ENCODE data around the gene ASPN. TPM values are rescaled to one million over a fixed set of nuclear protein-coding genes. Genes with fewer than 3 reads are reported as not detected.

ASPN gene
- total RNA-seq, 4 donors from 2014 or later = 1.5 to 102 (median 3.9) TPM

DNA sequence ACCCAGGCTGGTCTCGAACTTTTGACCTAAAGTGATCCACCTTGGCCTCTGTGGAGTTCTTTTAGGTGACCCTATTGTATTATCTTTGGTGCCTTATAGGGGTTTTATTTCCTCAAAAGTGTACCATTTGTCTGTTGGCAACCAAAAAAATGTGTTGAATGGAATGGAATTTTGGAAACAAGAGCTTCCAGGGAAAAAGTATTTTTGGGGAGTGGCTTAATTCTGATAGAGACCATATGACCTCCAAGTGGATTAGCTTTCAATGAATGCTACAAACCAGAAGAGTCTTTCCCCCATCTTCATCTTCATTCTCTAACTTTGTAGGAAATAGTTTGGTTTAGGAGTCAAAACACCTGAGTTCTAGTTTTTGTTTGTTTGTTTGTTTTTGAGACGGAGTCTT lies 74.5 kb downstream of the ASPN start:
- Histone ChIP-seq H3K4me3 (no peak overlapping the region), H3K36me3 (no peaks in the 10 kb centered on the region), H3K27me3 (no peaks in the 10 kb centered on the region), H3K9me3 (no peaks in the 10 kb centered on the region), H3K4me1 (peaks cover 4 to 34% (median 18%) of the 10 kb centered on the region in 4 donors), H3K27ac (no peak overlapping the region)
- WGBS, 2 donors (ENCODE audit: low coverage in 1 of 2) = 97 to 100% methylated on average over 2 of the region's 2 CpGs
- DNase-seq = no peak
- no peak for TF ChIP-seq POLR2A (IDR thresholded peaks at IDR 0.05)
- TF ChIP-seq, protein P1, sequence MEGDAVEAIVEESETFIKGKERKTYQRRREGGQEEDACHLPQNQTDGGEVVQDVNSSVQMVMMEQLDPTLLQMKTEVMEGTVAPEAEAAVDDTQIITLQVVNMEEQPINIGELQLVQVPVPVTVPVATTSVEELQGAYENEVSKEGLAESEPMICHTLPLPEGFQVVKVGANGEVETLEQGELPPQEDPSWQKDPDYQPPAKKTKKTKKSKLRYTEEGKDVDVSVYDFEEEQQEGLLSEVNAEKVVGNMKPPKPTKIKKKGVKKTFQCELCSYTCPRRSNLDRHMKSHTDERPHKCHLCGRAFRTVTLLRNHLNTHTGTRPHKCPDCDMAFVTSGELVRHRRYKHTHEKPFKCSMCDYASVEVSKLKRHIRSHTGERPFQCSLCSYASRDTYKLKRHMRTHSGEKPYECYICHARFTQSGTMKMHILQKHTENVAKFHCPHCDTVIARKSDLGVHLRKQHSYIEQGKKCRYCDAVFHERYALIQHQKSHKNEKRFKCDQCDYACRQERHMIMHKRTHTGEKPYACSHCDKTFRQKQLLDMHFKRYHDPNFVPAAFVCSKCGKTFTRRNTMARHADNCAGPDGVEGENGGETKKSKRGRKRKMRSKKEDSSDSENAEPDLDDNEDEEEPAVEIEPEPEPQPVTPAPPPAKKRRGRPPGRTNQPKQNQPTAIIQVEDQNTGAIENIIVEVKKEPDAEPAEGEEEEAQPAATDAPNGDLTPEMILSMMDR (IDR thresholded peaks at IDR 0.05) = no peak
- no peak for TF ChIP-seq EP300 (IDR thresholded peaks at IDR 0.05; ENCODE audit: low read depth)
- TF ChIP-seq POLR2AphosphoS5 (IDR thresholded peaks at IDR 0.05) = no peak
- intact Hi-C loops (cut with DNase I; ENCODE audit: low total_unique reads) (no loop called here), in situ Hi-C loops (cut with MboI; ENCODE audit: low pct_ligation_motif_present in 1 of 4, low pct_unique_long_range_greater_than_20kb in 1 of 4, low sequenced_read_pairs in 3 of 4) (no loop called here)

DNA sequence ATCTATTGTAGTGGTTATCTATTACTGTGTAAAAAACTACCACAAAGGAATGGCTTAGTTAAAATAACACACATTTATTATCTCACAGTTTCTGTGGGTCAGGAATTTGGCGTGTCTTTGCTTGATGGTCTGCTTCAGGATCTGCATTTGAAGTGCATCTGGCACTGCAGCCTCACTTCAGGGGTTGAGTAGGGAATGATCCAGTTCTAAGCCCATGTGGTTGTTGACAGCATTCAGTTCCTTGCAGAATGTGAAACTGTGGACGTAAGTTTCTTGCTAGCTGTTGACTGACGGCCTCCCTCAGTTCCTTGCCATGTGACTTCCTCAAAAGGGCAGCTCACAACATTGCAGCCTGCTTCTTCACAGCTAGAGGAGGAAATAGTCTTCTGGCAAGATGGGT lies 75.8 kb downstream of the ASPN start:
- no peaks in the 10 kb centered on the region for H3K27me3 ChIP-seq
- H3K36me3 ChIP-seq = no peaks in the 10 kb centered on the region
- peak overlapping the region; percentile 7 to 64 (median 50) for H3K27ac ChIP-seq
- peaks cover 4 to 34% (median 18%) of the 10 kb centered on the region in 4 donors for H3K4me1 ChIP-seq
- H3K9me3 ChIP-seq = no peaks in the 10 kb centered on the region
- WGBS, 2 donors (ENCODE audit: low coverage in 1 of 2) = 0 to 37% methylated on average over 1 to 3 of the region's 3 CpGs
- TF ChIP-seq, protein P1 (IDR thresholded peaks at IDR 0.05) = no peak
- TF ChIP-seq POLR2AphosphoS5 (IDR thresholded peaks at IDR 0.05) = peak in 1 of 3 donors; percentile 4
- in situ Hi-C loops (cut with MboI; ENCODE audit: low pct_ligation_motif_present in 1 of 4, low pct_unique_long_range_greater_than_20kb in 1 of 4, low sequenced_read_pairs in 3 of 4) (no loop called here), intact Hi-C loops (cut with DNase I; ENCODE audit: low total_unique reads) (no loop called here)
- H3K4me3 ChIP-seq = no peak overlapping the region
- peak; percentile 26 for DNase-seq

Small RNAs within 50 kb of the gene (small RNA-seq; reads per million reads assigned to genes)
- 0 reads per million in 4 donors for gene MIR4670

Other genes with a start within 250 kb of the ASPN start
- 10 to 100 TPM; 25.4 to 70.7 (median 48.0) TPM for gene IARS1, start 188.8 kb downstream of the ASPN start, total RNA-seq
- gene NOL8, start 157.2 kb downstream of the ASPN start, total RNA-seq = 10 to 100 TPM; 17.6 to 86.2 (median 24.3) TPM
- 1 to 10 TPM in 3 of 4 donors, under 1 TPM in 1; 0.37 to 7.1 (median 3.2) TPM for gene CENPP, start 156.6 kb downstream of the ASPN start, total RNA-seq
- gene OGN, start 77.9 kb downstream of the ASPN start, total RNA-seq = 10 to 100 TPM in 1 of 4 donors, 1 to 10 TPM in 3; 7.2 to 18.7 (median 7.7) TPM
- gene OMD, start 58.0 kb downstream of the ASPN start, total RNA-seq = 1 to 10 TPM in 2 of 4 donors, under 1 TPM in 1, not detected in 1; 0.80 to 6.7 (median 2.2) TPM
- gene ECM2, start 53.5 kb upstream of the ASPN start, total RNA-seq = 1 to 10 TPM in 3 of 4 donors, under 1 TPM in 1; 0.37 to 7.2 (median 3.1) TPM
- 10 to 100 TPM in 2 of 4 donors, 1 to 10 TPM in 2; 6.2 to 12.2 (median 10.1) TPM for gene IPPK, start 187.6 kb upstream of the ASPN start, total RNA-seq

All from transverse colon (tissue), 4 donors.